ENCODE results near the gene THPO.
"Not testable (repeated sequence)": the region's sequence is repeated elsewhere in the genome, so short reads cannot be mapped to it uniquely, and the experiment has no call there.

The THPO gene

GRCh38 chr3:184349563-184350470 lies 28.2 kb downstream of the THPO start:
- DNase-seq (ENCODE audit: low spot score), result no peak

DNA sequence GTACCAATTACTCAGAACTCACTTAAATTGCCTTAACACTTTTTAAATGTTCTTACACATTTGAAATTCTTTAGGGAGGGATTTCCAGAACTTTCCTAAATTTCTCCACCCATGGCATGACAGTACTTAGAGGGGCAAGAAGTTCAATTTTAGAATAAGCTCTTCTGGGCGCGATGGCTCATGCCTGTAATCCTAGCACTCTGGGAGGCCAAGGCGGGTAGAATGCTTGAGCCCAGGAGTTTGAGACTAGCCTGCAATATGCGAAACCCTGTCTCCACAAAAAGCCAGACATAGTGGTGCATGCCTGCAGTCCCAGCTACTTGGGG lies 30.0 kb downstream of the THPO start:
- DNase-seq (ENCODE audit: low spot score), result no peak

DNA sequence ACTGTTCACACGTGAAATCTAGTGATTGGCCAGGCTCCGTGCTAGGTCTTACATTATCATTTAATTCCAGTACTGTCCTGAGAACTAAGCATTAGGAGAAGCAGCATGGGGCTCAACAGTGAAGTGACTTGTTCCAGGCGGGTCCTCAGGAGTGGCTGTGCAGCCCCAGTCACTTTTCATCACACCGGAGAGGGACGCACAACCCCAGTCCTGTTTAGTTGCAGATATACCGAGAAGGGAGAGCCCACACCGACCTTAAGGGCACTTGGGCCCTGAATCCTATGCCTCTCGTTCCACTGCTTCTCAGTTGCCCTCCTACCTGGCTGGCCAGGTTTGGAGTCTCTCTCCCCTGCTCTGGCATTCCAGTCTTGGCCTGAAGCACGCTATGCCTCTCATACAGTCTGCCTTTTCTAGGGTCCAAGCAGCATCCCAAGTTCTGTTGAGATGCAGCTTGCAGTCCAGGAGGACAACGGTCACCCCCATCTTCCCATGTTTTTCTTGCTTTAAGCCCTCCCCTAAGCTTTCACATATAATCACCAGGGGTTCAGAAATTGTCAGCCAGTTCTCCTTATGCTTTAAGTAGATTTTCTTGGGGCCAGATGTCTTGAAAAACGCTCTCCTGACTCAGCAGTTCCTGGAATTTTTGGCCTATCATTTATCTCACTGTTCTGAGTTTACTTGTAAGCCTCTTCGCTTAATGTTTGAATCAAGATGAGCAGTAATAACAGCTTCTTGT lies 30.5 kb downstream of the THPO start:
- DNase-seq (ENCODE audit: low spot score), result no peak

DNA sequence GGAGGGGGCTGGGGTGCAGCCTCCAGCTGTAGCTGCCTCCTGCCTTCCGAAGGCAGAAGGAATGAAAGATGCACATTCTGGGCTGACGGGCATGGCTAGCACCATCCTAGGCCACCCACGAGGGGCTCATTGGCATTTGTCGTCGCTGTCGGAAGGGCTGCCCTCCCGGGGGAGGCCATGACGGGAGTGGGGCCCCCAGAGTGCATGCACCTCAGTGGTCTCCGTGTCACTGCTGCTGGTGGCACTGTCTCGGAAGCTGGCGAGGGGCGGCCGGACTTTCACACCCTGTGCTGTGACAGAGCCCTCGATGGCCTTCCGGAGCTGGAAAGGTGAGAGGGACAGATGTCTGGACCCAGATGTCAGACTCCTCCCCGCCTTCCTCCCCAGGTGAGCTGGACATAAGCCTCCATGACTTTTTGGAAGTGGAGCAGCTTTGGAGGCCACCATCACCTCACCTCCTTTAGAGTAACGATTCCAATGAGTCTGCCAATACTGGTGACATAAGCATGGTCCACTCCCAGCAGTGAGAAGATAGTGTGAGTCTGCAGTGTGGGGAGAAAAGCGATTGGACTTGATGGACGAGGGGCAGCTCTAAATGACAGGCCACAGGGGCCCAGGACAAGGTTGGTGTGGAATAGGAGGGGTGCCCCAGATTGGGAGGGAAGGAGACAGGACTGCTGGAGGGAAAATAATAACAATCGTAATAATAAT lies 31.4 kb downstream of the THPO start:
- no peak for DNase-seq (ENCODE audit: low spot score)

DNA sequence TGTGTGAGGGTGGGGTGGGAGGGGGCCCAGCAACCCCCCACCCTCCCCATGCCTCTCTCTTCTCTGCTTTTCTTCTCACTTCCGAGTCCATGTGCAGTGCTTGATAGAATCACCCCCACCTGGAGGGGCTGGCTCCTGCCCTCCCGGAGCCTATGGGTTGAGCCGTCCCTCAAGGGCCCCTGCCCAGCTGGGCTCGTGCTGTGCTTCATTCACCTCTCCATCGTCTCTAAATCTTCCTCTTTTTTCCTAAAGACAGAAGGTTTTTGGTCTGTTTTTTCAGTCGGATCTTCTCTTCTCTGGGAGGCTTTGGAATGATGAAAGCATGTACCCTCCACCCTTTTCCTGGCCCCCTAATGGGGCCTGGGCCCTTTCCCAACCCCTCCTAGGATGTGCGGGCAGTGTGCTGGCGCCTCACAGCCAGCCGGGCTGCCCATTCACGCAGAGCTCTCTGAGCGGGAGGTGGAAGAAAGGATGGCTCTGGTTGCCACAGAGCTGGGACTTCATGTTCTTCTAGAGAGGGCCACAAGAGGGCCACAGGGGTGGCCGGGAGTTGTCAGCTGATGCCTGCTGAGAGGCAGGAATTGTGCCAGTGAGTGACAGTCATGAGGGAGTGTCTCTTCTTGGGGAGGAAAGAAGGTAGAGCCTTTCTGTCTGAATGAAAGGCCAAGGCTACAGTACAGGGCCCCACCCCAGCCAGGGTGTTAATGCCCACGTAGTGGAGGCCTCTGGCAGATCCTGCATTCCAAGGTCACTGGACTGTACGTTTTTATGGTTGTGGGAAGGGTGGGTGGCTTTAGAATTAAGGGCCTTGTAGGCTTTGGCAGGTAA lies 32.5 kb downstream of the THPO start:
- DNase-seq (ENCODE audit: low spot score), result no peak

DNA sequence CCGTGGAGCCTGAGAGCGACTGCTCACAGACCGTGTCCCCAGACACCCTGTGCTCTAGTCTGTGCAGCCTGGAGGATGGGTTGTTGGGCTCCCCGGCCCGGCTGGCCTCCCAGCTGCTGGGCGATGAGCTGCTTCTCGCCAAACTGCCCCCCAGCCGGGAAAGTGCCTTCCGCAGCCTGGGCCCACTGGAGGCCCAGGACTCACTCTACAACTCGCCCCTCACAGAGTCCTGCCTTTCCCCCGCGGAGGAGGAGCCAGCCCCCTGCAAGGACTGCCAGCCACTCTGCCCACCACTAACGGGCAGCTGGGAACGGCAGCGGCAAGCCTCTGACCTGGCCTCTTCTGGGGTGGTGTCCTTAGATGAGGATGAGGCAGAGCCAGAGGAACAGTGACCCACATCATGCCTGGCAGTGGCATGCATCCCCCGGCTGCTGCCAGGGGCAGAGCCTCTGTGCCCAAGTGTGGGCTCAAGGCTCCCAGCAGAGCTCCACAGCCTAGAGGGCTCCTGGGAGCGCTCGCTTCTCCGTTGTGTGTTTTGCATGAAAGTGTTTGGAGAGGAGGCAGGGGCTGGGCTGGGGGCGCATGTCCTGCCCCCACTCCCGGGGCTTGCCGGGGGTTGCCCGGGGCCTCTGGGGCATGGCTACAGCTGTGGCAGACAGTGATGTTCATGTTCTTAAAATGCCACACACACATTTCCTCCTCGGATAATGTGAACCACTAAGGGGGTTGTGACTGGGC lies 33.3 kb downstream of the THPO start:
- no peak for DNase-seq (ENCODE audit: low spot score)

GRCh38 chr3:184343200-184343876 lies 34.7 kb downstream of the THPO start:
- DNase-seq (ENCODE audit: low spot score), result no peak

DNA sequence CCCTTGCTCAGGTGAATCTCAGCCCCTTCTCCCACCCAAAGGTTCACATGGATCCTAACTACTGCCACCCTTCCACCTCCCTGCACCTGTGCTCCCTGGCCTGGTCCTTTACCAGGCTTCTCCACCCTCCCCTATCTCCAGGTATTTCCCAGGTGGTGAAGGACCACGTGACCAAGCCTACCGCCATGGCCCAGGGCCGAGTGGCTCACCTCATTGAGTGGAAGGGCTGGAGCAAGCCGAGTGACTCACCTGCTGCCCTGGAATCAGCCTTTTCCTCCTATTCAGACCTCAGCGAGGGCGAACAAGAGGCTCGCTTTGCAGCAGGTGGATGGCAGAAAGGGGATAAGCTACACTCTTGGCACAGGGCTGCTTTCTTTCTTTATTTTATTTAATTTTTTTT lies 36.1 kb downstream of the THPO start:
- no peak for DNase-seq (ENCODE audit: low spot score)

- not testable (repeated sequence) for DNase-seq (ENCODE audit: low spot score)
These were observed 38.4 kb downstream of the THPO start for GRCh38 chr3:184339451-184340135.

- no peak for DNase-seq (ENCODE audit: low spot score)
These were observed 39.0 kb downstream of the THPO start for GRCh38 chr3:184339001-184339400.

DNA sequence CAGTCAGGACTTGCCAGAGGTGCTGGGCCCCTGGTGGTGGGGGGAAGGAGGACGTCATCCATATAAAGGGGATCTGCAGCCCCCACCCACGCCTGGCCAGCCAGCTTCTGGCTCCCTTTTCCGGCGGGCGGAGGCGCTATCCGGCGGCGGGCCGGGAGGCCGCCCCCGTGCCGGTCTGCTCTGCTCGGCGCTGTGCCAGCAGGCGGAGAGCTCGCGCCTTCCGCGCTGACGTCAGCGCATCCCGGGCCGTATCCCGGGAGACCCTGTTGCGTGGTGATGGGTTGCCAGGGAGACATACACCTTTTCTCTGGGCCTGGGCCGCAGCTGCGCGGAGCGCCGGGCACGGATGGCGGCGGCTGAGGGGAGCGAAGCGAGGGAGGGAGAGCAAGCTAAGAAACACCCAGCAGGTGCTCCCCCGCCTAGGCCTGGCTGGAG lies 39.5 kb downstream of the THPO start:
- DNase-seq (ENCODE audit: low spot score), result no peak

GRCh38 chr3:184337981-184338380 lies 40.0 kb downstream of the THPO start:
- DNase-seq (ENCODE audit: low spot score), result no peak

GRCh38 chr3:184337399-184337714 lies 40.6 kb downstream of the THPO start, which contains the start of gene FAM131A:
FAM131A (plus strand) TSS chr3:184337600; CDS start chr3:184337631, 31 bp downstream.
- no peak for DNase-seq (ENCODE audit: low spot score)

- no peak for DNase-seq (ENCODE audit: low spot score)
These were observed 41.2 kb downstream of the THPO start for GRCh38 chr3:184336547-184337398.

GRCh38 chr3:184335661-184336546 lies 42.1 kb downstream of the THPO start:
- peak; percentile 90 for DNase-seq (ENCODE audit: low spot score)

DNA sequence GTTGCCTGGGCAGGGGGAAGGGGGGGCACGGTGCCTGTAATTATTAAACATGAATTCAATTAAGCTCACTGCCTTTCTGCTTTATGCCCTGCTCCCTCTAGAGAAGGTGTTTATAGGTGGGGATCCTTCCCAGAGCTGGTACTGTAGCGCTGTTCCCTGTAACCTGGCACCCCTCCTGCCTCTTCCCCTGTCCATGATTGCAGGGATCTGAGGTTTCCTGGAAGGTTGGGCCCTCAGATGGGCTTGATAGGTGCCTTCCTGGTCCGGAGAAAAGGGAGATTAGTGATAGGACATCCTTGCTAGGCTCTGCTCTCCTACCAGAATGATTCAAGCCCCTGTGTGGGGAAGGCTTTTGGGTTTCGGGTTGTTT lies 42.7 kb downstream of the THPO start:
- no peak for DNase-seq (ENCODE audit: low spot score)

- DNase-seq (ENCODE audit: low spot score), result no peak
These were observed 43.4 kb downstream of the THPO start for GRCh38 chr3:184334470-184335158.

Measured in germinal center (tissue), 1 donor.